Lung (tissue), 12 donors: Measurements from ENCODE around the gene LCN15. TPM values are rescaled to one million over a fixed set of nuclear protein-coding genes. Genes with fewer than 3 reads are reported as not detected.

Experiments
- ATAC-seq: fragments of 200-7000 bp; cut with Tn5 transposase; one replicate; pipeline ENCODE4 v1.9.1; 2020; ENCODE audit warnings: moderate number of reproducible peaks; ENCODE audit not compliant: insufficient read depth, low FRiP score
- DNase-seq, 3 donors: peaks; one replicate each; pipeline ENCODE4 v3.0.0-alpha.2; 2013 to 2017
- H3K27ac ChIP-seq, 2 donors: one replicate each; pipeline ENCODE4 v1.5.1; 2013; ENCODE audit warnings: mild to moderate bottlenecking in 2 of 2, moderate library complexity in 2 of 2, control low read depth in 1 of 2, inconsistent platforms in 1 of 2, low read depth in 1 of 2, low read length in 1 of 2
- H3K27me3 ChIP-seq, 3 donors: one replicate each; pipeline ENCODE4 v1.5.1; 2013; ENCODE audit warnings: low read length in 2 of 3; ENCODE audit not compliant: control insufficient read depth in 3 of 3, insufficient read depth in 3 of 3
- H3K36me3 ChIP-seq, 4 donors: one replicate each; pipeline ENCODE4 v1.5.1; 2013; ENCODE audit warnings: low read length in 4 of 4, mild to moderate bottlenecking in 1 of 4, moderate library complexity in 1 of 4; ENCODE audit not compliant: control insufficient read depth in 4 of 4, insufficient read depth in 4 of 4
- H3K4me1 ChIP-seq, 5 donors: one replicate each; pipeline ENCODE4 v1.5.1; 2013; ENCODE audit warnings: low read length in 5 of 5, mild to moderate bottlenecking in 2 of 5, moderate library complexity in 1 of 5; ENCODE audit not compliant: control insufficient read depth in 5 of 5, insufficient read depth in 5 of 5
- H3K4me3 ChIP-seq: one replicate; pipeline ENCODE4 v1.5.1; 2013; ENCODE audit warnings: mild to moderate bottlenecking, control low read depth, moderate library complexity
- H3K9ac ChIP-seq, 2 donors: one replicate each; pipeline ENCODE4 v1.5.1; 2013; ENCODE audit warnings: low read length in 2 of 2, control low read depth in 1 of 2; ENCODE audit not compliant: insufficient read depth in 1 of 2
- H3K9me3 ChIP-seq, 4 donors: one replicate each; pipeline ENCODE4 v1.5.1; 2013; ENCODE audit warnings: low read length in 3 of 4, mild to moderate bottlenecking in 1 of 4, moderate library complexity in 1 of 4; ENCODE audit not compliant: control insufficient read depth in 4 of 4, insufficient read depth in 3 of 4
- WGBS, 2 donors: extraction: QIAGEN DNeasy Blood & Tissue Kit; methylation state at CpG; one replicate each; pipeline ENCODE4 v1.1.7; 2013; 5-methylcytosine and 5-hydroxymethylcytosine counted together
- polyA plus RNA-seq, 2 donors: library from polyadenylated mRNA; stranded (reverse); fragments of 200-250 nt; gene quantifications; one replicate each; pipeline ENCODE4 v1.2.1, GENCODE V29; 2013
- total RNA-seq, 2 donors: library from RNA; depleted of rRNA in 1 of 2; stranded (reverse); fragments of >200 nt in 1 of 2; gene quantifications; one replicate each; pipeline ENCODE4 v1.2.1, GENCODE V29; 2014 to 2021
- TF ChIP-seq, protein P1 (sequence below): IDR thresholded peaks from 2 replicates; pipeline ENCODE4 v1.5.1; 2012; ENCODE audit warnings: mild to moderate bottlenecking; ENCODE audit errors: control extremely low read depth, extremely low read depth
- donor health status: control.
- donor health status: control.
- donor health status: Bipolar disorder and iron deficiency.
- donor health status: healthy.
- donor health status: DM: yes; HTN: yes; CAD: no.

Gene LCN15
- total and polyA plus RNA-seq, 4 donors, result 0.16 TPM; not detected in 3

- peaks cover 0 to 34% (median 19%) of the 10 kb centered on the region in 5 donors for H3K4me1 ChIP-seq
- H3K27me3 ChIP-seq, result no peaks in the 10 kb centered on the region
- no peak overlapping the region for H3K27ac ChIP-seq
- TF ChIP-seq, protein P1, sequence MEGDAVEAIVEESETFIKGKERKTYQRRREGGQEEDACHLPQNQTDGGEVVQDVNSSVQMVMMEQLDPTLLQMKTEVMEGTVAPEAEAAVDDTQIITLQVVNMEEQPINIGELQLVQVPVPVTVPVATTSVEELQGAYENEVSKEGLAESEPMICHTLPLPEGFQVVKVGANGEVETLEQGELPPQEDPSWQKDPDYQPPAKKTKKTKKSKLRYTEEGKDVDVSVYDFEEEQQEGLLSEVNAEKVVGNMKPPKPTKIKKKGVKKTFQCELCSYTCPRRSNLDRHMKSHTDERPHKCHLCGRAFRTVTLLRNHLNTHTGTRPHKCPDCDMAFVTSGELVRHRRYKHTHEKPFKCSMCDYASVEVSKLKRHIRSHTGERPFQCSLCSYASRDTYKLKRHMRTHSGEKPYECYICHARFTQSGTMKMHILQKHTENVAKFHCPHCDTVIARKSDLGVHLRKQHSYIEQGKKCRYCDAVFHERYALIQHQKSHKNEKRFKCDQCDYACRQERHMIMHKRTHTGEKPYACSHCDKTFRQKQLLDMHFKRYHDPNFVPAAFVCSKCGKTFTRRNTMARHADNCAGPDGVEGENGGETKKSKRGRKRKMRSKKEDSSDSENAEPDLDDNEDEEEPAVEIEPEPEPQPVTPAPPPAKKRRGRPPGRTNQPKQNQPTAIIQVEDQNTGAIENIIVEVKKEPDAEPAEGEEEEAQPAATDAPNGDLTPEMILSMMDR, result no peak
- DNase-seq, result no peak
- no peak overlapping the region for H3K9ac ChIP-seq
- H3K36me3 ChIP-seq, result peaks cover 5 to 47% (median 24%) of the 10 kb centered on the region in 4 donors
- no peak for ATAC-seq
- no peak overlapping the region for H3K4me3 ChIP-seq
- 90 to 91% methylated on average over 32 of the region's 32 CpGs for whole genome bisulfite sequencing, 2 donors
- H3K9me3 ChIP-seq, result no peaks in the 10 kb centered on the region
These were observed 40.8 kb downstream of the LCN15 start for GRCh38 chr9:136723362-136723976.

DNA sequence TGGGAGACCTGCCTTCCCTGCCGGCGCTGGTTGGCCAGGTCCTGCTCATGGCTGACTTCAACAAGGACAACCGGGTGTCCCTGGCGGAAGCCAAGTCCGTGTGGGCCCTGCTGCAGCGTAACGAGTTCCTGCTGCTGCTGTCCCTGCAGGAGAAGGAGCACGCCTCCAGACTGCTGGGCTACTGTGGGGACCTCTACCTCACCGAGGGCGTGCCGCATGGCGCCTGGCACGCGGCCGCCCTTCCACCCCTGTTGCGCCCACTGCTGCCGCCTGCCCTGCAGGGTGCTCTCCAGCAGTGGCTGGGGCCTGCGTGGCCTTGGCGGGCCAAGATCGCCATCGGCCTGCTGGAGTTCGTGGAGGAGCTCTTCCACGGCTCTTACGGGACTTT, 41.4 kb downstream of the LCN15 start:
- Histone ChIP-seq H3K36me3 (peaks cover 5 to 47% (median 24%) of the 10 kb centered on the region in 4 donors), H3K4me3 (no peak overlapping the region), H3K27ac (no peak overlapping the region), H3K9me3 (no peaks in the 10 kb centered on the region), H3K9ac (no peak overlapping the region), H3K4me1 (peaks cover 0 to 32% (median 19%) of the 10 kb centered on the region in 5 donors), H3K27me3 (no peaks in the 10 kb centered on the region)
- ATAC-seq (no peak), DNase-seq (no peak)
- TF ChIP-seq, protein P1, result no peak
- 86% methylated on average over 24 of the region's 24 CpGs for WGBS, 2 donors

DNA sequence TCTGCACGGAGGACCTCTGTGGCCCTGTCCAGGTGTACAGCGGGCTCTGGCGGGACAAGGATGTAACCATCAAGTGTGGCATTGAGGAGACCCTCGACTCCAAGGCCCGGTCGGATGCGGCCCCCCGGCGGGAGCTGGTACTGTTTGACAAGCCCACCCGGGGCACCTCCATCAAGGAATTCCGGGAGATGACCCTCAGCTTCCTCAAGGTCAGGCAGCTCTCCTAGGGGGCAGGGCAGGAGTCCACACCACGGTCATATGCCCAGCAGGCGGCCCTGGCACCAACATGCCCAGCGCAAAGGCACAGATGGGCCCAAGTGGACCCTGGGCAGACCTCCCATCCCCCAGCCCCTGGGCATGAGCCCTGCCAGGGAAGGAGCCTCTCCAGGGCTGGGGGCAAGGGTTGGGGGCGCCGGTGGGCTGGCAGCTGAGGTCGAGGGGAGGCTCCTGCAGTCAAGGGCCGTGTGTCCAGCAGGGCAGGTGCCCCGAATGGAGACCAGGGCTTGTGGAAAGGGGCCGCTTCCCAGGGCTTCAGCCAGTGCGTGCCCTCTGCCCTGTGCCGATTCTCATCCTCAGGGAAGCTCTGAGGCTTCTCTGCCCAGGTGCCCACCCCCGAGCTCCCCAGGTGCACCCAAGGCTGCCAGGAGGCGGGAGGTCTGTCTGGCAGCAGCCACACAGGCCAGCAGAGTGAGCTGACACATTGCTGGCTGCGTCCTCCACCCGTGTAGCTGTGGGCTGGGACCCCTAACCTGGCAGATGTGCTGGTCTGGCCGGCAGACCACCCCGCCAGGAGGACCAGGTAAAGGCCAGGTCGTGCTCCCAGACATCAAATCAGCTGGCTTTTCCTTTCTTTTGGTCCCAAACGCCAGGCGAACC, 42.0 kb downstream of the LCN15 start:
- TF ChIP-seq, protein P1, result no peak
- ATAC-seq, result no peak
- Histone ChIP-seq H3K27ac (peak overlapping the region in 1 of 2 donors; percentile 23), H3K4me1 (peaks cover 0 to 31% (median 19%) of the 10 kb centered on the region in 5 donors), H3K27me3 (no peaks in the 10 kb centered on the region), H3K9me3 (no peaks in the 10 kb centered on the region), H3K9ac (no peak overlapping the region), H3K36me3 (peaks cover 5 to 47% (median 24%) of the 10 kb centered on the region in 4 donors), H3K4me3 (no peak overlapping the region)
- WGBS, 2 donors, result 78 to 88% methylated on average over 31 of the region's 31 CpGs
- no peak for DNase-seq
